A549 (cell line): ENCODE measurements around the gene NDUFB11. TPM values are rescaled to one million over a fixed set of nuclear protein-coding genes. Genes with fewer than 3 reads are reported as not detected.
"Not testable (repeated sequence)": the region's sequence is repeated elsewhere in the genome, so short reads cannot be mapped to it uniquely, and the experiment has no call there.

Experiments
- ATAC-seq, 2 experiments: fragments of 200-7000 bp in 1 of 2; fragments of >200 bp in 1 of 2; cut with Nextera tagmentation in 1 of 2; cut with Tn5 transposase in 1 of 2; 3 replicates each; pipeline versions ENCODE4 v1.8.0 to v1.9.1; 2018 to 2020; ENCODE audit warnings: mild to moderate bottlenecking in 1 of 2, moderate library complexity in 1 of 2
- CTCF ChIA-PET: fragments of 300-600 bp; sonication (Branson Sonifier 250); formaldehyde crosslinking; extraction: SDS; loops from one replicate; lab custom pipeline; 2021; ENCODE audit warnings: antibody characterized with exemption, inconsistent platforms; lab: Yijun Ruan, JAX
- POLR2A ChIA-PET: fragments of 350-600 bp; formaldehyde crosslinking; extraction: SDS; loops from one replicate; lab custom pipeline; 2021; ENCODE audit warnings: antibody characterized with exemption, inconsistent platforms; lab: Yijun Ruan, JAX
- DNase-seq, 2 experiments: peaks; one replicate each; pipeline versions ENCODE4 v3.0.0 to v3.0.0-alpha.2; 2011 to 2016; ENCODE audit warnings: low read depth in 1 of 2, low spot score in 1 of 2
- FAIRE-seq: peaks from 2 replicates; lab custom pipeline; 2011; peaks lifted over from hg19 to GRCh38; lab: Jason Lieb, UNC
- H3K27ac ChIP-seq, 2 experiments: fragments of >200 bp; sonication (Bioruptor Twin); formaldehyde crosslinking; 3 replicates each; pipeline ENCODE4 v1.5.1; 2016 to 2017
- H3K4me1 ChIP-seq: fragments of >200 bp; sonication (Bioruptor Twin); formaldehyde crosslinking; 3 replicates; pipeline ENCODE4 v1.6.1; 2016
- H3K4me2 ChIP-seq: fragments of >200 bp; sonication (Bioruptor Twin); formaldehyde crosslinking; 3 replicates; pipeline ENCODE4 v1.6.1; 2016
- H3K4me3 ChIP-seq: fragments of >200 bp; sonication (Bioruptor Twin); formaldehyde crosslinking; 3 replicates; pipeline ENCODE4 v1.5.1; 2016
- H3K9me3 ChIP-seq: fragments of >200 bp; sonication (Bioruptor Twin); formaldehyde crosslinking; 3 replicates; pipeline ENCODE4 v1.6.1; 2016
- BCL3 ChIP-seq: fragments of >200 bp; sonication (Bioruptor Twin); formaldehyde crosslinking; IDR thresholded peaks from 3 replicates; pipeline ENCODE4 v1.6.1; 2016
- FOXS1 ChIP-seq: fragments of 250-450 bp; sonication (Bioruptor Pico); IDR thresholded peaks from 2 replicates; pipeline ENCODE4 v1.5.0; 2020; ENCODE audit warnings: mild to moderate bottlenecking, moderate library complexity
- HDAC2 ChIP-seq: fragments of 200-600 bp; sonication (generic); IDR thresholded peaks from 2 replicates; pipeline ENCODE4 v1.6.1; 2016
- HMGXB4 ChIP-seq: fragments of 250-450 bp; sonication (Bioruptor Pico); IDR thresholded peaks from 2 replicates; pipeline ENCODE4 v1.5.0; 2021; ENCODE audit warnings: mild to moderate bottlenecking, moderate library complexity, borderline replicate concordance
- HOXB5 ChIP-seq: fragments of 250-450 bp; sonication (Bioruptor Pico); IDR thresholded peaks from 2 replicates; pipeline ENCODE4 v1.5.0; 2020; ENCODE audit warnings: mild to moderate bottlenecking, moderate library complexity
- KDM1A ChIP-seq: fragments of 200-600 bp; sonication (generic); IDR thresholded peaks from 2 replicates; pipeline ENCODE4 v1.6.1; 2016; ENCODE audit warnings: low read depth, mild to moderate bottlenecking
- KDM5A ChIP-seq: fragments of 200-600 bp; sonication (generic); IDR thresholded peaks from 2 replicates; pipeline ENCODE4 v1.6.1; 2016; ENCODE audit warnings: antibody characterized with exemption, mild to moderate bottlenecking
- MAFK ChIP-seq: fragments of 450-650 bp; IDR thresholded peaks from 2 replicates; pipeline ENCODE4 v1.6.1; 2014; ENCODE audit not compliant: partially characterized antibody
- MAX ChIP-seq: IDR thresholded peaks from 2 replicates; pipeline ENCODE4 v1.6.1; 2012
- NPAS2 ChIP-seq: fragments of 250-450 bp; sonication (Bioruptor Pico); IDR thresholded peaks from 2 replicates; pipeline ENCODE4 v1.8.0; 2022; ENCODE audit warnings: mild to moderate bottlenecking, moderate library complexity, borderline replicate concordance
- NR3C1 ChIP-seq: fragments of >200 bp; sonication (Bioruptor Twin); formaldehyde crosslinking; IDR thresholded peaks from 3 replicates; pipeline ENCODE4 v1.6.1; 2017
- POLR2A ChIP-seq: IDR thresholded peaks from 2 replicates; pipeline ENCODE4 v1.6.1; 2012; ENCODE audit warnings: mild to moderate bottlenecking, low read length
- RARB ChIP-seq: fragments of 250-450 bp; sonication (Bioruptor Pico); IDR thresholded peaks from 2 replicates; pipeline ENCODE4 v1.8.0; 2021; ENCODE audit warnings: mild to moderate bottlenecking, moderate library complexity
- REST ChIP-seq: fragments of 200-600 bp; sonication (generic); IDR thresholded peaks from 2 replicates; pipeline ENCODE4 v1.6.1; 2016; ENCODE audit warnings: antibody characterized with exemption, mild to moderate bottlenecking, moderate library complexity
- TP53 ChIP-seq: fragments of 250-450 bp; sonication (Bioruptor Pico); IDR thresholded peaks from 2 replicates; pipeline ENCODE4 v1.5.0; 2021; ENCODE audit warnings: mild to moderate bottlenecking, moderate library complexity
- ZC3H11A ChIP-seq: fragments of 450-650 bp; IDR thresholded peaks from 2 replicates; pipeline ENCODE4 v1.6.1; 2014; ENCODE audit warnings: antibody characterized with exemption, mild to moderate bottlenecking
- WGBS: methylation state at CpG from one replicate; pipeline ENCODE4 v1.1.6; 2017; ENCODE audit errors: missing lambda C conversion rate; 5-methylcytosine and 5-hydroxymethylcytosine counted together
- polyA plus RNA-seq, 4 experiments: library from polyadenylated mRNA; depleted of rRNA in 3 of 4; stranded (reverse); fragments of >200 nt; fragmentation: RNase III in 1 of 4; extraction: RNeasy Plus Mini Kit Qiagen cat#74134 plus additional on column Dnase treatment in 1 of 4; gene quantifications; 2 replicates in 3 of 4; 3 replicates in 1 of 4; pipeline ENCODE4 v1.2.3, GENCODE V29; 2011 to 2017

NDUFB11 gene
- polyA plus RNA-seq, 2 of the 4 experiments (the other 2 are of a cell fraction) = 84.5 to 147 TPM

- H3K4me1 ChIP-seq, ATAC-seq, H3K27ac ChIP-seq, H3K9me3 ChIP-seq, H3K4me3 ChIP-seq, POLR2A ChIA-PET, H3K4me2 ChIP-seq, DNase-seq, FAIRE-seq: not testable (repeated sequence)
- CTCF ChIA-PET = interaction anchor here (1.1 to 1.7 kb wide), 2 partner anchors 8 to 16 kb away, joined by 3 read pairs; no protein-coding TSS in a partner anchor
- WGBS = 92% methylated on average over 6 of the region's 40 CpGs
These were observed 33.4 kb downstream of the NDUFB11 start for GRCh38 chrX:47110936-47111615.

- H3K4me3 ChIP-seq = no peak overlapping the region
- ATAC-seq = no peak
- H3K27ac ChIP-seq = no peak overlapping the region
- WGBS = 64% methylated on average over 3 of the region's 4 CpGs
- FAIRE-seq = no peak
- no peaks in the 10 kb centered on the region for H3K9me3 ChIP-seq
- ChIA-PET POLR2A (no interaction called here), CTCF (interaction anchor here (1.1 to 1.7 kb wide), 2 partner anchors 8 to 12 kb away, joined by 5 to 7 read pairs; no protein-coding TSS in a partner anchor)
- no peak overlapping the region for H3K4me2 ChIP-seq
- TF ChIP-seq HMGXB4 (CRISPR knock-in tag) (no peak), RARB (CRISPR knock-in tag) (no peak), KDM1A (no peak)
- no peak for DNase-seq
- H3K4me1 ChIP-seq = no peaks in the 10 kb centered on the region
These were observed 43.3 kb downstream of the NDUFB11 start for GRCh38 chrX:47101206-47101605.

GRCh38 chrX:47098338-47099094, 46.0 kb downstream of the NDUFB11 start:
- TF ChIP-seq REST (peak; percentile 52), MAX (no peak)
- TF ChIP-seq, all 56 proteins: peak for 1
- Histone ChIP-seq H3K27ac (no peak overlapping the region), H3K4me2 (no peak overlapping the region), H3K9me3 (no peaks in the 10 kb centered on the region), H3K4me3 (no peak overlapping the region), H3K4me1 (no peaks in the 10 kb centered on the region)
- ATAC-seq (no peak), DNase-seq (no peak), FAIRE-seq (peak; percentile 28)
- ChIA-PET CTCF (interaction anchor here (1.1 to 1.5 kb wide), 2 partner anchors 195 to 340 kb away, joined by 3 to 4 read pairs; partner anchors contain the start of gene SLC9A7), POLR2A (no interaction called here)
- 87% methylated on average over 2 of the region's 2 CpGs for WGBS

- FAIRE-seq = peak; percentile 76
- no peaks in the 10 kb centered on the region for H3K9me3 ChIP-seq
- H3K4me1 ChIP-seq = no peaks in the 10 kb centered on the region
- ChIA-PET CTCF (interaction anchor here (0.9 to 1.5 kb wide), 4 partner anchors 21 to 338 kb away, joined by 3 to 4 read pairs (median 3); partner anchors contain the start of gene SLC9A7), POLR2A (no interaction called here)
- H3K27ac ChIP-seq = no peak overlapping the region
- TF ChIP-seq MAFK (no peak), KDM5A (no peak), POLR2A (no peak), NPAS2 (no peak), BCL3 (no peak), HOXB5 (CRISPR knock-in tag) (no peak), REST (no peak), TP53 (CRISPR knock-in tag) (no peak), FOXS1 (no peak), HDAC2 (no peak), NR3C1 (no peak), RARB (CRISPR knock-in tag) (no peak), ZC3H11A (no peak)
- no peak for ATAC-seq
- no peak overlapping the region for H3K4me3 ChIP-seq
- no peak for DNase-seq
- WGBS = 79% methylated on average over 4 of the region's 4 CpGs
- H3K4me2 ChIP-seq = no peak overlapping the region
These were observed 47.5 kb downstream of the NDUFB11 start for GRCh38 chrX:47097018-47097417.
